ENCODE measurements around the gene RASSF1.

RASSF1 gene

GRCh38 chr3:50341996-50342650 is 1.5 kb upstream of the RASSF1 start:
- TF ChIP-seq ZFX (IDR thresholded peaks at IDR 0.05): no peak
- TF ChIP-seq CTCF (conservative IDR thresholded peaks at IDR 0.05): no peak
- no peak overlapping the region for H3K27ac ChIP-seq

- H3K27ac ChIP-seq: no peak overlapping the region
These were observed 901 bp upstream of the RASSF1 start for GRCh38 chr3:50341537-50341936.

GRCh38 chr3:50340147-50340447 is 539 bp downstream of the RASSF1 start:
- TF ChIP-seq CTCF (conservative IDR thresholded peaks at IDR 0.05) (no peak), ZFX (IDR thresholded peaks at IDR 0.05) (no peak)
- H3K27ac ChIP-seq: no peak overlapping the region

More at GRCh38 chr3:50341537-50341936, 901 bp upstream of the RASSF1 start:
- TF ChIP-seq ZFX (IDR thresholded peaks at IDR 0.05): no peak
- no peak for TF ChIP-seq CTCF (conservative IDR thresholded peaks at IDR 0.05)

- TF ChIP-seq CTCF (conservative IDR thresholded peaks at IDR 0.05) (no peak), ZFX (IDR thresholded peaks at IDR 0.05) (no peak)
- no peak overlapping the region for H3K27ac ChIP-seq
These were observed 1.0 kb downstream of the RASSF1 start for GRCh38 chr3:50339485-50340146.

GRCh38 chr3:50338965-50339364 is 1.7 kb downstream of the RASSF1 start:
- TF ChIP-seq ZFX (IDR thresholded peaks at IDR 0.05) (no peak), CTCF (conservative IDR thresholded peaks at IDR 0.05) (no peak)
- peak overlapping the region; percentile 97; the same call in 1 of the 2 replicates for H3K27ac ChIP-seq

- TF ChIP-seq ZFX (IDR thresholded peaks at IDR 0.05) (no peak), CTCF (conservative IDR thresholded peaks at IDR 0.05) (no peak)
- H3K27ac ChIP-seq: peak overlapping the region; percentile 97
These were observed 3.3 kb downstream of the RASSF1 start for GRCh38 chr3:50337175-50337861.
